ENCODE results near the gene IFNA16.
A peak's percentile ranks its signal among the peaks of the same experiment; 100 is the strongest.
"Not testable (repeated sequence)": the region's sequence is repeated elsewhere in the genome, so short reads cannot be mapped to it uniquely, and the experiment has no call there.

IFNA16 gene

GRCh38 chr9:21217211-21217610 is at the start of gene IFNA16:
Gene IFNA16 (minus strand): TSS chr9:21217311. CDS start chr9:21217305, 6 bp downstream.
- not testable (repeated sequence) for DNase-seq

GRCh38 chr9:21265421-21266189 is 48.5 kb upstream of the IFNA16 start:
- DNase-seq = no peak

GRCh38 chr9:21255538-21256212 is 38.6 kb upstream of the IFNA16 start:
- no peak for DNase-seq

- DNase-seq = peak in 2 of 3 experiments; percentile 7 to 28
These were observed 35.8 kb upstream of the IFNA16 start for GRCh38 chr9:21252721-21253547.

GRCh38 chr9:21251638-21252037 is 34.5 kb upstream of the IFNA16 start:
- no peak for DNase-seq

GRCh38 chr9:21251190-21251589 is 34.1 kb upstream of the IFNA16 start:
- DNase-seq = no peak

- DNase-seq = no peak
These were observed 27.7 kb upstream of the IFNA16 start for GRCh38 chr9:21244836-21245235.

GRCh38 chr9:21239911-21240310 is 22.8 kb upstream of the IFNA16 start, which contains the start of gene IFNA14:
Gene IFNA14 (minus strand): TSS chr9:21240005. CDS start chr9:21239935, 70 bp downstream.
- DNase-seq = no peak

GRCh38 chr9:21236360-21236714 is 19.2 kb upstream of the IFNA16 start:
- DNase-seq = not testable (repeated sequence)

- peak in 2 of 3 experiments; percentile 27 to 30 for DNase-seq
These were observed 18.6 kb upstream of the IFNA16 start for GRCh38 chr9:21235468-21236359.

- DNase-seq = no peak
These were observed 17.1 kb upstream of the IFNA16 start for GRCh38 chr9:21234153-21234687.

GRCh38 chr9:21233258-21233657 is 16.1 kb upstream of the IFNA16 start:
- DNase-seq = no peak

GRCh38 chr9:21228122-21228521 is 11.0 kb upstream of the IFNA16 start, which contains the start of gene IFNA17:
Gene IFNA17 (minus strand): TSS chr9:21228222. CDS start chr9:21228173, 49 bp downstream.
- DNase-seq = no peak

GRCh38 chr9:21213411-21214326 is 3.4 kb downstream of the IFNA16 start:
- not testable (repeated sequence) for DNase-seq

- not testable (repeated sequence) for DNase-seq
These were observed 5.0 kb downstream of the IFNA16 start for GRCh38 chr9:21212160-21212559.

- DNase-seq = not testable (repeated sequence)
These were observed 6.3 kb downstream of the IFNA16 start for GRCh38 chr9:21210782-21211181.

- DNase-seq = no peak
These were observed 6.8 kb downstream of the IFNA16 start for GRCh38 chr9:21210311-21210710.

GRCh38 chr9:21207043-21207442 is 10.1 kb downstream of the IFNA16 start, which contains the start of gene IFNA10:
Gene IFNA10 (minus strand): TSS chr9:21207143. CDS start chr9:21207097, 46 bp downstream.
- not testable (repeated sequence) for DNase-seq

- no peak for DNase-seq
These were observed 11.9 kb downstream of the IFNA16 start for GRCh38 chr9:21205204-21205603.

- not testable (repeated sequence) for DNase-seq
These were observed 15.0 kb downstream of the IFNA16 start, which contains the start of gene IFNA7 for GRCh38 chr9:21202105-21202504. Gene IFNA7 (minus strand): TSS chr9:21202205. CDS start chr9:21202165, 40 bp downstream.
